LHCN-M2 (cell line): ENCODE results near the gene NMRK1. TPM values are rescaled to one million over a fixed set of nuclear protein-coding genes. Genes with fewer than 3 reads are reported as not detected.

ENCODE experiments used
- DNase-seq: peaks from one replicate; pipeline ENCODE4 v3.0.0-alpha.2; 2012; ENCODE audit warnings: low read depth
- polyA plus RNA-seq: library from polyadenylated mRNA; unstranded; fragments of >200 nt; gene quantifications from one replicate; pipeline ENCODE4 v1.2.1, GENCODE V29; 2012; ENCODE audit warnings: missing spikeins
- total RNA-seq: library from RNA; depleted of rRNA; stranded (reverse); fragments of >200 nt; gene quantifications from 2 replicates; pipeline ENCODE4 v1.2.3, GENCODE V29; 2014; rRNA removed

Gene NMRK1
- total RNA-seq: 31.5 and 31.6 TPM in 2 replicates
- 24.3 TPM for polyA plus RNA-seq

DNA sequence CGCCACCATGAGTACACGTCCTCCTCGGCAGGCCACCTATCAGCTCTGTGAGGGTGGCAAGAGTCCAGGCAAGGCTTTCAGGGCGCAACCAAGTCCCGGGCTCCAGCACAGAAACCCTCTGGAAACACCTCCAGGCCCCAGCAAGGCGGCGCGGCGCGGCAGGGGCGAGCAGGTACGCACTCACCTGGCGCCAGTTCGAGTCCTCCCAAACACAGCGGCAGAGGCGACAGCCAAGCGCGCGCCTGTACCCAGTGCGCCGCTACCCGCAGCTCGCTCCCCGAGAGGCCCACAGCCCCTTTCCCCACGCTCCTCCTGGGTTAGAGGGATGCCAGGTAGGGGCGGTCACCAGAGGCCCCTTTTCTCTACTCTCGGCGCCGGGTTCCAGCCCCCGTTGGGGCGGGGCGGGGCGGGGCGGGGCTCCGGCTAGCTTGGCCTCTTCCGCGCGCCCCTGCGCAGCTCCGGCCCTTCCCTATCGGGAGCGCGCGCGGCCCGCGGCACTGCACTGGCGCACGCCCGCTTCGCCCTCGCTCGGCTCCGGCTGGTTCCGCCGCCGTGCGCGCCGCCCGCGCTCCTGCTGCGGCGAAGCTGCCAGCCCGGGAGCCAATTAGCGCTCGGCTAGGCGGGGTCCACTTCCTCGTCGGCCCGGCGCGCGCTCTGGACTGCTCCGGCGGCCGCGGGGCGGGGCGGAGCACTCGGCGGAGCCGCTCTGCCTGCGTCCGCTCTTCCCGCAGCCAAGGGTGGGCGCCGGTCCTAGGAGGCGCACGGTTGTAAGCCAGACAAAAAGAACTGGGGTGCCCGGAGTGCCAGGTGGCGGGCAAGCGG, at the start of gene NMRK1, which contains the start of gene OSTF1:
Gene NMRK1 (minus strand): TSS at position 332 of the 822 bp plus-strand sequence. CDS start 5,040 bp downstream, outside the sequence.
Gene OSTF1 (plus strand): TSS at position 691 of the 822 bp plus-strand sequence. CDS start 179 bp downstream, outside the sequence.
- DNase-seq: peak; percentile 95

DNA sequence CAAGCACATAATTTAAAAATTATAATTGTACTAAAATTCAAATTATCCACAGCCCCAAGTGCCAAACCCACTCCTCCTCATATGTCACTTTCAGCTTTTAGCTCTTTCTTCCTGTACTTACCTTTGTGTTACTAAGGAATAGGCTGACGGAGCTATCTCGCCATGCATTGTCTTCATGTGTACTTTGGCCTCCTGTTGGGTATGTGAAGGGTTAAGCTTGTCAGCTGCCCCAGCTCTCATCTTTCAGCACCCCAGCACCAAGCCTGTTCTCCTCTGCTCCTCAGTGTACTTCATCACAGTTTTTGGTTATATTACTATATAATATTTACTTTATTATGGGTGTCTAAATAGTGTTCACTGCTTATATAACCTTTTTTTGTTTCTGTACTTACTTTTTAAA, 46.5 kb upstream of the NMRK1 start:
- no peak for DNase-seq

DNA sequence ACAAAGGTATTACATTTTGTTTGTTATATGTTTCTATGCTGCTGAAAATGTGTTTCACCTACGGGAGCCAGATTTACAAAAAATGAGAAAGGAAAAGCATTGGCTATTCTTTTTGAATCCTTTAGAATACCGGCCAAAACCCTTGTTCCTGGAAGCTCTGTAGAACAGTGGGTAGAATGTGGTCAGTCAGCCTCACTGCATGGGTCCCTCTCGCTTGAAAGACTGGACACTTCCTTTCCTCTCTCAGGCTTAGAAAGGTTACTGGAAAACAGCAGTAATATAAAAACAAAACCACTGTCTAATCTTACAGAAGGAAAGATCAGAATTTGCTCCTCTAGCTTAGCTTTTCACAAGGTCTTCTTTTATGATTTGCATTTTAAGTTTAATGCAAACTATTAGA, 45.4 kb upstream of the NMRK1 start:
- DNase-seq: no peak

DNA sequence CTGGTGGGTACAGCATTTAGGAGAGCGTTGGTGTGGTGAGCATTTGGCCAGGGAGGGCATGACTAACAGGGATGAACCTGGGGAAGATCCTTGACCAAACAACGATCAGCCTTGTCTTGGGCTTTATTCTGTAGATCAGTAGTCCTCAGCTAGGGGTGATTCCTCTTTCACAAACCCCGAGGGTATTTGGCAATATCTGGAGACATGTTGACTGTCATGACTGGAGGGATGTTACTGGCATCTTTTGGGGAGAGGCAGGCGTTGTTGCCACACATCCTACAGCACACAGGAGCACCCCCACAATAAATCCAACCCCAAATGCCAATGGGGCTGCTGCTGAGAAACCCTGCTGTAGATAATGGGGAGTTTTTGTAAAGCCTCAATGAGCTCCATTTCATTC, 44.3 kb upstream of the NMRK1 start:
- no peak for DNase-seq

GRCh38 chr9:75131700-75132099, 43.7 kb upstream of the NMRK1 start:
- no peak for DNase-seq

GRCh38 chr9:75130621-75131230, 42.8 kb upstream of the NMRK1 start:
- DNase-seq: no peak

GRCh38 chr9:75130172-75130571, 42.2 kb upstream of the NMRK1 start:
- DNase-seq: no peak

DNA sequence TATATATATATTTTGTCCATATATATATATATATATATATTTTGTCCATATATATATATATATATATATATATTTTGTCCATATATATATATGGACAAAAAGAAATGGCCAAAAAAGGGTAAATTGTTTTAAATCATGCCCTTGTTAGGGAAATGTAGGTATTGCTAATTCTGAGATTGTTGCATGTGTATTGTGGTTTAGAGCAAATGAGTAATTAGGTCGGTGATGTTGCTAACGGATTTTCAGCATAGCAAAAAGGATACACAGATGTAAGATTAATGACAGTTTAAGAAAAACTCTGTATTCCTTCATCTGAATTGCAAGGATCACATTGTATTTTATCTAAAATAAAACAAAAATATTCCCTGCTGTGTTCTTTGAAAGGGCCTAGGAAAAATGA, 40.6 kb upstream of the NMRK1 start:
- DNase-seq: no peak

- no peak for DNase-seq
Measured at GRCh38 chr9:75123696-75124095, 35.7 kb upstream of the NMRK1 start.

DNA sequence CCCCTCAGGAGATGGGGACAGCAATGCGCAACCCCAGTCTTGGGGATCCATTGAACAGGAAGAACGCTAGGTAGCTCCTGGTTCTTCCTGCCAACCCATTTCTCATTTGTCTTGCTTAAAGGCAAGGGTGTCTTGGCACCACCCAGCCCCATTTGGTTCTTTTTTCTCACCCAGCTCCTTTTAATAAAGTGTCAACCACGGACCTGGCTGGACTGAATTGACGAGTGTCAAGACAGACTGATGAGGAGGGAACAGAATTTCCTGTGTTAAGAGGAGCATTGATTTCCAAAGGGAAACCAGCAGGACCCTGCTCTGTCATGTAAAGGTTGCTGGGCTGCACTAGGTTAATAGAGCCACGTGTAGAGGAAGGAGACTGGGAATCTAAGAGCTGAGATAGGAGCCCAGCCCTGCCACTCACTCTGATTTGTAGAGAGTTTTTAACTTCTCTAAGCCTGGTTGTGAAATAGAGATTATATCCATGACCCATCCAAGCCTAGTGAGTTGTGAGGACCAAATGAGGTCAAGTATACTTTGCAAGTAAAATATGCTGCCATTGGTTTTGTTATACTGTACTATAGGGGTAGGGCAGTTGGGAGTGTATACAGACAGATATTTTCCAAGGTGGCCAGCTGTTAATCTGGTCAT, 34.1 kb upstream of the NMRK1 start:
- no peak for DNase-seq

GRCh38 chr9:75120686-75121085, 32.7 kb upstream of the NMRK1 start:
- DNase-seq: no peak

DNA sequence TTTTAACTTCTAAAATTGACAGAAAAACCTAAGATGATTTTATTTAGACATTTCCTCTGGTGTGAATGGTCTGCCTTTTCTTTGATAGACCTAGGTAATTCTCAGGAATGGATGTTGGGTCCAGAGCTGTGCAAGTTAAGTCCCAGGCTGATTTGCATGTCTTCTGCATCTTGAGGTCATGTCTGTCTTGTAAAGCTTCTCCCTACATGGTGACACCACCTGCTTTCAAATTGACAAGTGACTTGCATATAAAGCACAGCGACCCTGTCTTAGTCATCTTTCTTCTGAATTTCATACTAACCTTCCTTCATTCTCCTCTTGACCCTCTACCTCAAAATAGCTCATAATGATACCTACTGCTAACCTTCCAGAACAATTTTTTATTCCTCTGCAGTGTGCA, 29.6 kb upstream of the NMRK1 start:
- DNase-seq: no peak

DNA sequence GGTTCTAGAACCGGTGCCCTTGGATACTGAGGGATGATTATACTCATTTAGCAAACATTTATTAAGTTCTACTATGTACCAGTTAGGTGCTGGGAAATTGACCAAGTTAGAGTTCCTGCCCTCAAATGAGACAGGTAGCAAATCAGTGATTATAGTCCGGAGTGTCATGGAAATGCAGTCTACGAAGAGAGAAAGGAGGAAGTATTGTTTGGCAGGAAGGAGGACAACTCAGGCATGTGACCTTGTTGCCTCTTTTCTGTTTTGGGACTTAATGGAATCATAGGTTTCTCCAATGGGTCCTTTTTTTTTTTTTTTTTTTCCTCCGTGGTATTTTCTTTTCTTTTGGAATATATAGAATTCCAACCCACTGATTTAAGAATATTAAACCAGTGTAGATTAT, 28.4 kb upstream of the NMRK1 start:
- DNase-seq: no peak

- no peak for DNase-seq
Measured at GRCh38 chr9:75112789-75113188, 24.8 kb upstream of the NMRK1 start.

- no peak for DNase-seq
Measured at GRCh38 chr9:75111019-75111622, 23.2 kb upstream of the NMRK1 start.

GRCh38 chr9:75109210-75109839, 21.4 kb upstream of the NMRK1 start:
- no peak for DNase-seq

- peak; percentile 33 for DNase-seq
Measured at GRCh38 chr9:75108571-75108970, 20.6 kb upstream of the NMRK1 start.

GRCh38 chr9:75106857-75107256, 18.9 kb upstream of the NMRK1 start:
- DNase-seq: no peak

- no peak for DNase-seq
Measured at GRCh38 chr9:75105841-75106240, 17.9 kb upstream of the NMRK1 start.

DNA sequence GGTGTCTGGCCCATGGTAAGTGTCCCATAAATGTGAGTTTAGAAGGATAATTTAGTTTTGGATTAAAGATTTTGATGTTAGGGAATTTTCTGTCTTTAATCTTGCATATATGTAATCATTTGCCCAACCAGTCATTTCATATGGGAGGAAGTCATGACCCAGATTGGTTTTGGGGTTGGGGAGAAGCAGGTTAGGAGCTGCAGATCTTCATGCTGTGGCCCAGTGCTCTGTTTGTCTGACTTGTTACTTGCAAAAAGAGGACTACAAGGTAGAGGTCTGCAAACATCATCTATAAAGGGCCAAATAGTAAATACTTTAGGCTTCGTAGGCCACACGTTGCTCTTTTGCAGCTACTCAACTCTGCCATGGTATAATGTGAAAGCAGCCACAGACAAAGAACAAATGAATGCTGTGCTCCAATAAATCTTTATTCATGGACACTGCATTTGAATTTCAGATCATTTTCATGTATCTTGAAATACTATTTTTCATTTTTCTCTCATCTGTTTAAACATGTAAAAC, 17.1 kb upstream of the NMRK1 start:
- DNase-seq: no peak

DNA sequence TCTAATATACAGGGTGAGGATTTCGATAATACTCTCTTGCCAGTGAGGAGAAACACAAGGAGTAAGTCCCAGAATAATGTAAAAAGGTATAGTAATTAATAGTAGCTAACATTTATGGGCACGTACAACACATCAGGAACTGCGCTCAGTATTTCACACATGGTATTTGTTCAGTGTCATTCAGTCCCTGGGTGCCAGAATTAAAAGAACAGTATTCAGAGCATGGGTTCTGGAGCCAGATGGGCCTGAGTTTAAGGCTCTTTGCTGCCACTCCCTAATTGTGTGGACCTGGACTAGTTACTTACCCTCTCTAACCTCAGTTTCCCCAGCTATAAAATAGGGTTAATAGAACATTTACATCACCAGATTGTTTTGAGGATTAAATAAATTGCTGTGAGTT, 16.7 kb upstream of the NMRK1 start:
- DNase-seq: no peak
